Measurements from ENCODE around the gene ZNF587. TPM values are rescaled to one million over a fixed set of nuclear protein-coding genes. Genes with fewer than 3 reads are reported as not detected.
"Not testable (repeated sequence)": the region's sequence is repeated elsewhere in the genome, so short reads cannot be mapped to it uniquely, and the experiment has no call there.

The ZNF587 gene
- total RNA-seq, 1 donor from 2014 or later = 30.8 TPM

DNA sequence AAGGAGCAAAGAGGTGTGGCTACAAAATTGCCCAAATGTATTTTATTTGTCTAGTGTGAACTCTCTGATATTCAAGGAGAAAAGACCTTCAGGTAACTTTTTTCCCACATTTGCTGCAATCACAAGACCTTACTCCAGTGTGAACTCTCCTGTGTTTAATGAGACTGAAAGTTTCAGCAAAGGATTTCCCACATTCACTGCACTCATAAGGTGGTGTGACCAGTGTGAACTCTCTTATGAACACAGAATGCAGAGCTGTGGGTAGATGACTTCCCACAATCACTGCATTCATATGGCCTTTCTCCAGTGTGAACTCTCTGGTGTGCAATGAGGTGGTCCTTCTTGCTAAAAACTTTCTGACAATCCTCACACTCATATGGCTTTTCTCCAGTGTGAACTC, 22.8 kb downstream of the ZNF587 start:
- Mint-ChIP-seq H3K36me3 (ENCODE audit: low read depth) (peaks cover 66% of the 10 kb centered on the region), H3K9me3 (ENCODE audit: low read depth) (peaks cover 60% of the 10 kb centered on the region), H3K4me3 (ENCODE audit: unreplicated experiment) (no peak overlapping the region), H3K27ac (ENCODE audit: unreplicated experiment) (no peak overlapping the region), H3K27me3 (ENCODE audit: low read depth) (no peaks in the 10 kb centered on the region), H3K4me1 (ENCODE audit: low read depth) (no peaks in the 10 kb centered on the region)
- TF ChIP-seq, protein P1, sequence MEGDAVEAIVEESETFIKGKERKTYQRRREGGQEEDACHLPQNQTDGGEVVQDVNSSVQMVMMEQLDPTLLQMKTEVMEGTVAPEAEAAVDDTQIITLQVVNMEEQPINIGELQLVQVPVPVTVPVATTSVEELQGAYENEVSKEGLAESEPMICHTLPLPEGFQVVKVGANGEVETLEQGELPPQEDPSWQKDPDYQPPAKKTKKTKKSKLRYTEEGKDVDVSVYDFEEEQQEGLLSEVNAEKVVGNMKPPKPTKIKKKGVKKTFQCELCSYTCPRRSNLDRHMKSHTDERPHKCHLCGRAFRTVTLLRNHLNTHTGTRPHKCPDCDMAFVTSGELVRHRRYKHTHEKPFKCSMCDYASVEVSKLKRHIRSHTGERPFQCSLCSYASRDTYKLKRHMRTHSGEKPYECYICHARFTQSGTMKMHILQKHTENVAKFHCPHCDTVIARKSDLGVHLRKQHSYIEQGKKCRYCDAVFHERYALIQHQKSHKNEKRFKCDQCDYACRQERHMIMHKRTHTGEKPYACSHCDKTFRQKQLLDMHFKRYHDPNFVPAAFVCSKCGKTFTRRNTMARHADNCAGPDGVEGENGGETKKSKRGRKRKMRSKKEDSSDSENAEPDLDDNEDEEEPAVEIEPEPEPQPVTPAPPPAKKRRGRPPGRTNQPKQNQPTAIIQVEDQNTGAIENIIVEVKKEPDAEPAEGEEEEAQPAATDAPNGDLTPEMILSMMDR (IDR thresholded peaks at IDR 0.05) = no peak
- DNase-seq (ENCODE audit: low spot score) = no peak

DNA sequence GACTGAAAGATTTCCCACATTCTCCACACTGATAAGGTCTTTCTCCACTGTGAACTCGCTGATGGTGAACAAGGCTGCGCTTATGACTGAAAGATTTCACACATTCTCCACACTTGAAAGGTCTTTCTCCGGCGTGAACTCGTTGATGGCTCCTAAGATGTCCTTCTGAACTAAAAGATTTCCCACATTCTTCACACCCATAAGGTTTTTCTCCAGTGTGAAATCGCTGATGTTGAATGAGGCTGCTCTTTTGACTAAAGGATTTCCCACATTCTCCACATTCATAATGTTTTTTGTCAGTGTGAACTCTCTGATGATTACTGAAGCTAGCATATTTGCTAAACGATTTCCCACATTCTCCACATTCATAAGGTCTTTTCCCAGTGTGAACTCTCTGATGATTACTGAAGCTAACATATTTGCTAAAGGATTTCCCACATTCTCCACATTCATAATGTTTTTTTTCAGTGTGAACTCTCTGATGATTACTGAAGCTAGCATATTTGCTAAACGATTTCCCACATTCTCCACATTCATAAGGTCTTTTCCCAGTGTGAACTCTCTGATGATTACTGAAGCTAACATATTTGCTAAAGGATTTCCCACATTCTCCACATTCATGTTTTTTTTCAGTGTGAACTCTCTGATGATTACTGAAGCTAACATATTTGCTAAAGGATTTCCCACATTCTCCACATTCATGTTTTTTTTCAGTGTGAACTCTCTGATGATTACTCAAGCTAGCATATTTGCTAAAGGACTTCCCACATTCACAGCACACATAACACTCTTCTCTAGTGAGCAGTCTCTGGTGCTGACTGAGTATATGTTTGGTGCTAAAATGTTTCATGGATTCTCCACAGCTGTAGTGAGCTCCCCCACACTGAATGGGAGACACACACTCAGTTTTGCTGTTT, 24.5 kb downstream of the ZNF587 start:
- not testable (repeated sequence) for H3K4me3 Mint-ChIP-seq (ENCODE audit: unreplicated experiment); H3K4me1 Mint-ChIP-seq (ENCODE audit: low read depth); H3K27me3 Mint-ChIP-seq (ENCODE audit: low read depth); DNase-seq (ENCODE audit: low spot score); H3K27ac Mint-ChIP-seq (ENCODE audit: unreplicated experiment)
- Mint-ChIP-seq H3K36me3 (ENCODE audit: low read depth) (peaks cover 64% of the 10 kb centered on the region), H3K9me3 (ENCODE audit: low read depth) (peaks cover 60% of the 10 kb centered on the region)

- Mint-ChIP-seq H3K4me1 (ENCODE audit: low read depth) (peaks cover 29% of the 10 kb centered on the region), H3K27me3 (ENCODE audit: low read depth) (no peaks in the 10 kb centered on the region), H3K9me3 (ENCODE audit: low read depth) (peaks cover 13% of the 10 kb centered on the region), H3K36me3 (ENCODE audit: low read depth) (peaks cover 18% of the 10 kb centered on the region), H3K27ac (ENCODE audit: unreplicated experiment) (no peak overlapping the region), H3K4me3 (ENCODE audit: unreplicated experiment) (no peak overlapping the region)
- TF ChIP-seq, protein P1 (IDR thresholded peaks at IDR 0.05) = no peak
- no peak for DNase-seq (ENCODE audit: low spot score)
Observed at GRCh38 chr19:57886046-57886445, 36.4 kb downstream of the ZNF587 start.

DNA sequence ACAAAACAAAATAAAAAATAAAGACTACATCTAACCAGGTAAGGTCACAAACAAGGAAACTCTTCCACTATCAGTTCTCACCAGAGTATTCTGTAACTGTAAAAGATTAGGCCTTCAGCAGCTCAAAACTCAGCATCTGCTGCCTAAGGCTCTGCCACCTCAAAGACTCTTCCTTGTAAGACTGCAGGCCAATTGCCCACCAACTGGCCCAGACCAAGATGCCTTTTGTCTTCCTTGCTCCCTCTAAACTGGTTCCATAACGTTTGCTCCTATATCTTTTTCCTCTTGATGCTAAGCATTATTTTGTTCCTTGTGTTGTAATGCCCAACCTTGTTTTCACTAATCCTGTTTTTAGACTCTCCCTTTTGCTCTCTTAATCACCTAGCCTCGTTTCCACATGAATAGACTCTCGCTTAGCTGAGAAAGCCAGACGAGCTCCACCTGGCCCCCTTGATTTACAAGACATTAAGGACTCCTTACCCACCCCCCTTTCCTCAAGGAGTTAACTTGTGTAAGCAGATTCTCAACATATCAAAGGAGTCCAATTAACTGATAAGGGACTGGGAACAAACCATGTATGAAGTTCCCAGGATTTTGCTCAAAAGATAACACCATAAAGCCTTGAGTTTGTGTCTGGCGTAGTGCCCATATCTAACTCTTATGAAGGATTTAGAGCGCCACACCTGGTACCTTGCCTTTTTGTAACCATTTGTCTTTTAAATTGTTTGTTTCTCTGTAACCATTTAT, 37.7 kb downstream of the ZNF587 start:
- Mint-ChIP-seq H3K9me3 (ENCODE audit: low read depth) (peaks cover 13% of the 10 kb centered on the region), H3K27me3 (ENCODE audit: low read depth) (no peaks in the 10 kb centered on the region), H3K36me3 (ENCODE audit: low read depth) (peaks cover 18% of the 10 kb centered on the region), H3K4me1 (ENCODE audit: low read depth) (peaks cover 29% of the 10 kb centered on the region), H3K27ac (ENCODE audit: unreplicated experiment) (peak overlapping the region; percentile 46), H3K4me3 (ENCODE audit: unreplicated experiment) (peak overlapping the region; percentile 91)
- TF ChIP-seq, protein P1 (IDR thresholded peaks at IDR 0.05) = no peak
- DNase-seq (ENCODE audit: low spot score) = no peak

- DNase-seq (ENCODE audit: low spot score) = no peak
- H3K4me3 Mint-ChIP-seq (ENCODE audit: unreplicated experiment) = peak overlapping the region; percentile 91
- peaks cover 29% of the 10 kb centered on the region for H3K4me1 Mint-ChIP-seq (ENCODE audit: low read depth)
- H3K27ac Mint-ChIP-seq (ENCODE audit: unreplicated experiment) = peak overlapping the region; percentile 86
- TF ChIP-seq, protein P1 (IDR thresholded peaks at IDR 0.05) = no peak
- H3K36me3 Mint-ChIP-seq (ENCODE audit: low read depth) = peaks cover 15% of the 10 kb centered on the region
- no peaks in the 10 kb centered on the region for H3K27me3 Mint-ChIP-seq (ENCODE audit: low read depth)
- peaks cover 13% of the 10 kb centered on the region for H3K9me3 Mint-ChIP-seq (ENCODE audit: low read depth)
Observed at GRCh38 chr19:57888107-57888559, 38.5 kb downstream of the ZNF587 start.
